ENCODE measurements around the gene TRIP10.
A peak's percentile ranks its signal among the peaks of the same experiment; 100 is the strongest.
"Not testable (repeated sequence)": the region's sequence is repeated elsewhere in the genome, so short reads cannot be mapped to it uniquely, and the experiment has no call there.

Gene TRIP10

GRCh38 chr19:6772866-6773322, 33.4 kb downstream of the TRIP10 start:
- DNase-seq (ENCODE audit: insufficient read length, low spot score): no peak
- TF ChIP-seq PAX5 (IDR thresholded peaks at IDR 0.05; ENCODE audit: insufficient read depth, low read length, severe bottlenecking) (no peak), POLR2AphosphoS5 (IDR thresholded peaks at IDR 0.05; ENCODE audit: low read depth, low read length) (no peak), SPI1 (IDR thresholded peaks at IDR 0.05; ENCODE audit: low read depth, low read length) (no peak), POU2F2 (IDR thresholded peaks at IDR 0.05; ENCODE audit: low read depth, low read length) (no peak), POLR2A (IDR thresholded peaks at IDR 0.05; ENCODE audit: low read depth, low read length) (no peak), TAF1 (IDR thresholded peaks at IDR 0.05; ENCODE audit: low read depth, low read length) (no peak)
- no peak for FAIRE-seq

GRCh38 chr19:6773323-6773931, 33.9 kb downstream of the TRIP10 start:
- TF ChIP-seq PAX5 (IDR thresholded peaks at IDR 0.05; ENCODE audit: insufficient read depth, low read length, severe bottlenecking) (no peak), SPI1 (IDR thresholded peaks at IDR 0.05; ENCODE audit: low read depth, low read length) (no peak), TAF1 (IDR thresholded peaks at IDR 0.05; ENCODE audit: low read depth, low read length) (no peak), POU2F2 (IDR thresholded peaks at IDR 0.05; ENCODE audit: low read depth, low read length) (peak; percentile 89), POLR2AphosphoS5 (IDR thresholded peaks at IDR 0.05; ENCODE audit: low read depth, low read length) (no peak), POLR2A (IDR thresholded peaks at IDR 0.05; ENCODE audit: low read depth, low read length) (peak; percentile 53; the same call in 1 of the 2 replicates)
- FAIRE-seq (peak; percentile 89), DNase-seq (ENCODE audit: insufficient read length, low spot score) (peak; percentile 54)

GRCh38 chr19:6774821-6775707, 35.6 kb downstream of the TRIP10 start:
- TF ChIP-seq POLR2A (IDR thresholded peaks at IDR 0.05; ENCODE audit: low read depth, low read length) (no peak), SPI1 (IDR thresholded peaks at IDR 0.05; ENCODE audit: low read depth, low read length) (no peak), PAX5 (IDR thresholded peaks at IDR 0.05; ENCODE audit: insufficient read depth, low read length, severe bottlenecking) (no peak)
- FAIRE-seq (peak; percentile 28), DNase-seq (ENCODE audit: insufficient read length, low spot score) (no peak)

- not testable (repeated sequence) for FAIRE-seq; DNase-seq (ENCODE audit: insufficient read length, low spot score)
Measured at GRCh38 chr19:6776045-6776444, 36.6 kb downstream of the TRIP10 start.

- FAIRE-seq (no peak), DNase-seq (ENCODE audit: insufficient read length, low spot score) (no peak)
- TF ChIP-seq POLR2AphosphoS5 (IDR thresholded peaks at IDR 0.05; ENCODE audit: low read depth, low read length) (no peak), POLR2A (IDR thresholded peaks at IDR 0.05; ENCODE audit: low read depth, low read length) (no peak), TAF1 (IDR thresholded peaks at IDR 0.05; ENCODE audit: low read depth, low read length) (no peak), POU2F2 (IDR thresholded peaks at IDR 0.05; ENCODE audit: low read depth, low read length) (no peak), PAX5 (IDR thresholded peaks at IDR 0.05; ENCODE audit: insufficient read depth, low read length, severe bottlenecking) (no peak), SPI1 (IDR thresholded peaks at IDR 0.05; ENCODE audit: low read depth, low read length) (no peak)
Measured at GRCh38 chr19:6776999-6777398, 37.5 kb downstream of the TRIP10 start.

- FAIRE-seq (no peak), DNase-seq (ENCODE audit: insufficient read length, low spot score) (no peak)
- no peak for TF ChIP-seq POLR2AphosphoS5 (IDR thresholded peaks at IDR 0.05; ENCODE audit: low read depth, low read length)
- no peak for TF ChIP-seq SPI1 (IDR thresholded peaks at IDR 0.05; ENCODE audit: low read depth, low read length)
- no peak for TF ChIP-seq TAF1 (IDR thresholded peaks at IDR 0.05; ENCODE audit: low read depth, low read length)
- no peak for TF ChIP-seq POU2F2 (IDR thresholded peaks at IDR 0.05; ENCODE audit: low read depth, low read length)
- no peak for TF ChIP-seq PAX5 (IDR thresholded peaks at IDR 0.05; ENCODE audit: insufficient read depth, low read length, severe bottlenecking)
- no peak for TF ChIP-seq POLR2A (IDR thresholded peaks at IDR 0.05; ENCODE audit: low read depth, low read length)
Measured at GRCh38 chr19:6777434-6777833, 38.0 kb downstream of the TRIP10 start.

- TF ChIP-seq TAF1 (IDR thresholded peaks at IDR 0.05; ENCODE audit: low read depth, low read length): no peak
- peak; percentile 50 for TF ChIP-seq SPI1 (IDR thresholded peaks at IDR 0.05; ENCODE audit: low read depth, low read length)
- DNase-seq (ENCODE audit: insufficient read length, low spot score): no peak
- FAIRE-seq: no peak
Measured at GRCh38 chr19:6778386-6778785, 38.9 kb downstream of the TRIP10 start.

GRCh38 chr19:6779206-6779605, 39.7 kb downstream of the TRIP10 start:
- TF ChIP-seq PAX5 (IDR thresholded peaks at IDR 0.05; ENCODE audit: insufficient read depth, low read length, severe bottlenecking) (no peak), SPI1 (IDR thresholded peaks at IDR 0.05; ENCODE audit: low read depth, low read length) (no peak), POLR2A (IDR thresholded peaks at IDR 0.05; ENCODE audit: low read depth, low read length) (no peak), POU2F2 (IDR thresholded peaks at IDR 0.05; ENCODE audit: low read depth, low read length) (no peak), TAF1 (IDR thresholded peaks at IDR 0.05; ENCODE audit: low read depth, low read length) (no peak), POLR2AphosphoS5 (IDR thresholded peaks at IDR 0.05; ENCODE audit: low read depth, low read length) (no peak)
- no peak for DNase-seq (ENCODE audit: insufficient read length, low spot score)
- no peak for FAIRE-seq

GRCh38 chr19:6787393-6787792, 47.9 kb downstream of the TRIP10 start:
- no peak for DNase-seq (ENCODE audit: insufficient read length, low spot score)
- TF ChIP-seq POU2F2 (IDR thresholded peaks at IDR 0.05; ENCODE audit: low read depth, low read length): no peak
- TF ChIP-seq POLR2A (IDR thresholded peaks at IDR 0.05; ENCODE audit: low read depth, low read length): no peak
- TF ChIP-seq POLR2AphosphoS5 (IDR thresholded peaks at IDR 0.05; ENCODE audit: low read depth, low read length): no peak
- no peak for TF ChIP-seq PAX5 (IDR thresholded peaks at IDR 0.05; ENCODE audit: insufficient read depth, low read length, severe bottlenecking)
- no peak for TF ChIP-seq SPI1 (IDR thresholded peaks at IDR 0.05; ENCODE audit: low read depth, low read length)
- TF ChIP-seq TAF1 (IDR thresholded peaks at IDR 0.05; ENCODE audit: low read depth, low read length): no peak
- no peak for FAIRE-seq

- TF ChIP-seq SPI1 (IDR thresholded peaks at IDR 0.05; ENCODE audit: low read depth, low read length): no peak
- TF ChIP-seq POLR2AphosphoS5 (IDR thresholded peaks at IDR 0.05; ENCODE audit: low read depth, low read length): no peak
- no peak for TF ChIP-seq TAF1 (IDR thresholded peaks at IDR 0.05; ENCODE audit: low read depth, low read length)
- TF ChIP-seq POLR2A (IDR thresholded peaks at IDR 0.05; ENCODE audit: low read depth, low read length): no peak
- no peak for TF ChIP-seq PAX5 (IDR thresholded peaks at IDR 0.05; ENCODE audit: insufficient read depth, low read length, severe bottlenecking)
- TF ChIP-seq POU2F2 (IDR thresholded peaks at IDR 0.05; ENCODE audit: low read depth, low read length): no peak
- DNase-seq (ENCODE audit: insufficient read length, low spot score) (no peak), FAIRE-seq (no peak)
Measured at GRCh38 chr19:6788896-6789295, 49.4 kb downstream of the TRIP10 start.

All from GM12891 (cell line).